GM18907 (cell line): ENCODE measurements around the gene IGSF1.
A peak's percentile ranks its signal among the peaks of the same experiment; 100 is the strongest.

ENCODE experiments used
- ATAC-seq: cut with Tn5 transposase; IDR thresholded peaks from one replicate; pipeline ENCODE4 v1.9.1; 2021; ENCODE audit warnings: mild to moderate bottlenecking, moderate library complexity; ENCODE audit not compliant: unreplicated experiment

Gene IGSF1, protein sequence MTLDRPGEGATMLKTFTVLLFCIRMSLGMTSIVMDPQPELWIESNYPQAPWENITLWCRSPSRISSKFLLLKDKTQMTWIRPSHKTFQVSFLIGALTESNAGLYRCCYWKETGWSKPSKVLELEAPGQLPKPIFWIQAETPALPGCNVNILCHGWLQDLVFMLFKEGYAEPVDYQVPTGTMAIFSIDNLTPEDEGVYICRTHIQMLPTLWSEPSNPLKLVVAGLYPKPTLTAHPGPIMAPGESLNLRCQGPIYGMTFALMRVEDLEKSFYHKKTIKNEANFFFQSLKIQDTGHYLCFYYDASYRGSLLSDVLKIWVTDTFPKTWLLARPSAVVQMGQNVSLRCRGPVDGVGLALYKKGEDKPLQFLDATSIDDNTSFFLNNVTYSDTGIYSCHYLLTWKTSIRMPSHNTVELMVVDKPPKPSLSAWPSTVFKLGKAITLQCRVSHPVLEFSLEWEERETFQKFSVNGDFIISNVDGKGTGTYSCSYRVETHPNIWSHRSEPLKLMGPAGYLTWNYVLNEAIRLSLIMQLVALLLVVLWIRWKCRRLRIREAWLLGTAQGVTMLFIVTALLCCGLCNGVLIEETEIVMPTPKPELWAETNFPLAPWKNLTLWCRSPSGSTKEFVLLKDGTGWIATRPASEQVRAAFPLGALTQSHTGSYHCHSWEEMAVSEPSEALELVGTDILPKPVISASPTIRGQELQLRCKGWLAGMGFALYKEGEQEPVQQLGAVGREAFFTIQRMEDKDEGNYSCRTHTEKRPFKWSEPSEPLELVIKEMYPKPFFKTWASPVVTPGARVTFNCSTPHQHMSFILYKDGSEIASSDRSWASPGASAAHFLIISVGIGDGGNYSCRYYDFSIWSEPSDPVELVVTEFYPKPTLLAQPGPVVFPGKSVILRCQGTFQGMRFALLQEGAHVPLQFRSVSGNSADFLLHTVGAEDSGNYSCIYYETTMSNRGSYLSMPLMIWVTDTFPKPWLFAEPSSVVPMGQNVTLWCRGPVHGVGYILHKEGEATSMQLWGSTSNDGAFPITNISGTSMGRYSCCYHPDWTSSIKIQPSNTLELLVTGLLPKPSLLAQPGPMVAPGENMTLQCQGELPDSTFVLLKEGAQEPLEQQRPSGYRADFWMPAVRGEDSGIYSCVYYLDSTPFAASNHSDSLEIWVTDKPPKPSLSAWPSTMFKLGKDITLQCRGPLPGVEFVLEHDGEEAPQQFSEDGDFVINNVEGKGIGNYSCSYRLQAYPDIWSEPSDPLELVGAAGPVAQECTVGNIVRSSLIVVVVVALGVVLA (N-terminal part only)

DNA sequence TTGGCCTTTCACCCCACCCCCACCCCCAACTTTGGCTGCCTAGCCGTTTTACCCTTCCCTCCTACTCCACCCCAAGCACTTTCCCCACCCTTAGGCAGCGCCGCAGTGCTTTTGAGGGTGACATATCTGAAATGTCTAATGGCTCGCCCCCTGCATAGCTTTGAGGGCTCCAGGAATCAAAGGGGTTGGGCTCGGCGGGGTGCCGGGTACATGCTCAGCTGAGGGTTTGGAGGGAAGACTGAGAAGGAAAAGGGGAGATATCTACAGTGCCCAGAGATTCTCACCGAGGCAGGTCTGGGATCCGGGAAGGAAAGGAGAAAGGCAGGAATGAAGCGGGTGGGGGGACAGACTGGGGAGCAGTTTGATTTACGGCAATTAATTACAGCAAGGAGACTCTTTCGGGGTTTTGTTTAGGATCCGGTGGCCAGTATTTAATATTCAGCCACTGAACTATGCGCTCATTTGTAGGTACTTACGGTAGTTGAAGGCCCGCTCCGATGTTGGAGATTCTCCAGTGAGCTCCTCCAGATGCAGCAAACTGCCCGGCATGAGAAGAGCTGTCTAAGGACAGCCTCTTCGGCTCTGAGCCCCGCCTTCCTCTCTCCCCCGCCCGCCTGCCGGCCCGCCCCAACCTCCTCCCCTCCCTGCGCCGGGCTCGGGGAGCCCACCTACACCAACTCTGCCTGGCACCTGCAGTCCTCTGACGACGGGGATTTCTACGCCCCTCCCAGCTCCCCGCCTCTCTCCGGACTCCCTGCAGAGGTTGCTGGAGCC is at the start of gene IGSF1:
TSS of gene IGSF1 (minus strand) at position 569 of the 774 bp plus-strand sequence. CDS start 2,632 bp downstream, outside the sequence.
- ATAC-seq, result peak; percentile 69

DNA sequence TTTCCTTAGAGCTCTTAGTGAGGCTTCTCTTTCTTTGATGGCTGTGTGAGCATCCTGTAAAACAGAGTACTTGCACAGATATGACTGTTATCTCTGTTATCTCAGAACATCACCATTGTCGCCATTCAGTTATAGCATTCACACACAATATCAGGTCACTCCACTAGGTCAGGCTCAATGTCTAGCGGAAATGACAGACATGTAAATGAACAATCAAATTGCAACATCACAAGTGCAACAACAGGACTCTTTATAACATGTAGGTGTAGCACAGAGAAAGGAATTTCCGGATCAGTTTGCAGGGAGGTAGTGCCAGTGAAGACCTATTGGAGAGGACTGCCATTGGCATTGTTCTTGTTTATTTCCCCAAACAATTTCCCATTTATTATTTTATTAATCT is 43.2 kb upstream of the IGSF1 start:
- no peak for ATAC-seq

DNA sequence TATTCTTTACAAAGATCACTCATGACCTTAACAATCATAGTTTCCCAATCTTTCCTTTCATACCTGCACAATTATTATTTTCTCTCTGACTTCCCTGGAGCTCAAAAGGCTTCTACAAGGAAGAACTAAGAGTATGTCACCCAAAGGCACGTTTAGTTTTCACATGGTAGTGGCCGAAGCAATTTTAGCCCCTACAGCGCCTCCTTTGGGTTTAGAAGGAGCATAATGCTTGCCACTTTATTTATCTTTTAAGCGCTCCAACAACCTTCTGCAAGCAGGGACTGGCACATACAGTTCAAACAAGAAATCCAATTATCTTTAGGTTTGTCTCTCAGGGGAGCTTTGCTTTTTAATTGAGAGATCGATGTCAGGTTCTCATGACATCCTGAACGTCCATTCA is 42.0 kb upstream of the IGSF1 start:
- ATAC-seq, result no peak

DNA sequence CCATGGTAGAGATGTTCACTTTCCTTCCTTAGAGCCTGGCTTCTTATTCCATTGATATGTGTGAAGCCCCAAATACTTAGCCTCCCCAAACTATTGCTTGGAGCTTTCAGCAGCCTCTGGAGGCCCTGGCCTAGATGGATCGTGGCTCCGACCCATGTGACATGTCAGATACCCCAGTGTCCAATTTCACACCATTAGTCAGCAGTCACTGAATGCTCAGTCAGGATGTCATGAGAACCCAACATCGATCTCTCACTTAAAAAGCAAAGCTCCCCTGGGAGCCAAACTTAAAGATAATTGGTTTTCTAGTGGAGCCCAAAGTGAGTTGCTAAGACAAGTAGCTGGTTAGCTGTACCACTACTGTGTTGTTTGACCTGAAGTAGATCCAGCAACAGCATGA is 41.6 kb upstream of the IGSF1 start:
- ATAC-seq, result no peak

DNA sequence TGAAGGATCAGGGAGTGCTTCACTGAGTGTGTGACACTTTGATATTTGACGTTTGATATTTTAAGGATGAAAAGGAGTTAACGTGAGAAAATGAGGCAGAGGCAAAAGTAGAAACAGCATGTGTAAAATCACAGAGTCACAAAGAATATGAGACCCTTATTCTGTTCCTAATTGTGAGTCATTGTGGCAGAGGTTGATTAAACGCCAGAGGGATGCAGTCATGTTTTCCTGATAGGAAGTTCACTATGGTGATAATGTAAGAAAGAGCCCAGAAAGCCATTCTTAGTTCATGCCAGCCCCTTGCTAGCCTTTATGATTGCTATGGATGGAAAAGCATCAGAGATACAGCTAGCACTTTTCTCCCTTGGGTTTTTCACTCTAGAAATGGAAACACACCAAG is 33.5 kb upstream of the IGSF1 start:
- ATAC-seq, result no peak

DNA sequence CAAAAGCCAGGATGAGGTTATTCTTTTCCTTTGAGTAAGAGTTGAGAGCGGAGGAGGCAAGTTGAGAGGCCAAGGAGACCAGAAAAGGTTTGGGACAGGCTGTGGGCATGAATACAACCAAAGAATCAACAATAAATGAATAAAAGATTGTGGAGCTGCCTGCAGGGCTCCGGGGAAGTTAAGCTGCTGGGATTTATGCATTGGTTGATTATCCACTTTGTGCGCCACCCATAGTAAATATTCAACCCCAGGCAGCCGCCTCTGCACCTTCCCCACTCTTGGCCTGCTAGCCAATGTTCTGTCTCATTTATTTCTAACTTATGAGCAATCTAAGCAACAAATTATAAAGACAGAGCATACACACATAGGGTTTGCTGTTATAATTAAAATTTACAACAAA is 28.2 kb upstream of the IGSF1 start:
- ATAC-seq, result no peak

DNA sequence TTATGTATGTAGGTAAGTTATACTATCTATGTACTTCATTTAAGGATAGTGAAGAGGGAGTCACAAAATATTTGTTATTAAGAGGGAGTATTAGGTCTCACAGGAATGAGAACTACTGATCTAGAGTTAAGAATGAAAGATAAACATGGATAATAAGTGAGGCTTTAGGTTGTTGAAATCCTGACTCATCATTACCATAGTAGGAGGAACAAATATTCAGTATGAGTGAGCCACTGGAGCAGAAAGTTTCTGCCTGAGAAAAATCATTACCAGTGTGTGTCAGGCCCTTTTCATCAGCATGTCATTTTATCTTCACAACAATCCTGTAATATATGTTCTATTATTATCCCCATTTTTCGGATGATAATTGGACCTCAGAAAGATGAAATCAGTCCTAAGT is 27.2 kb upstream of the IGSF1 start:
- no peak for ATAC-seq

DNA sequence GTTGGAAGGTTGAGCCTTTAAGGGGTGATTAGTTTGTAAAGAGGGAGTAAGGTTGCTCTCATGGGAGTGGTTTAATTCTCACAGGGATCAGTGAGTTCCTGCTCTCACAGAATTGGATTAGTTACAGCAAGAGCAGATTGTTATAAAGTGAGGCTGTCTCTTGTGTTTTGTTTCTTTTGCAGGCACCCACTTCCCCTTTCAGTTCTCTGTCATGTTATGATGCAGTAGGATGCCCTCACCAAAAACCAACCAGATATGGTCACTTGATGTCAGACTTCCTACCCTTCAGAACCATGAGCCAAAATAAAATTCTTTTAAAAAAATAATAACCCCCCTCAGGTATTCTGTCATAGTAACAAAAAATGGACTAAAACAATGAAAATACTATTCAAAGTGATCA is 19.9 kb upstream of the IGSF1 start:
- ATAC-seq, result peak; percentile 68

DNA sequence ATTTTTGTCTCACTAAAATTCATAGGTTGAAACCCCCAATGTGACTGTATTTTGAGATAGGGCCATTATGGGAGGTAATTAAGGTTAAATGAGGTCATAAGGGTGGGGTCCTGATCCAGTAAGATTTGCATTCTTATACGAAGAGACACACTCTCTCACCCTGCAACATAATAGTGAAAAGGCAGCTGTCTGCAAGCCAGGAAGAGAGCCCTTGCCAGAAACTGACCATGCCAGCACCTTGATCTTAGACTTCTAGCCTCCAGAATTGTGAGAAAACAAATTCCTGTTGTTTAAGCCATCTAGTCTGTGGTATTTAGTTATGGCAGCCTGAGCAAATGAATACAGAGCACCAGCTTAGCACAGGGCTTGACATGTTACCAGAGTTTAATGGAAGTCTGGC is 17.5 kb upstream of the IGSF1 start:
- no peak for ATAC-seq

DNA sequence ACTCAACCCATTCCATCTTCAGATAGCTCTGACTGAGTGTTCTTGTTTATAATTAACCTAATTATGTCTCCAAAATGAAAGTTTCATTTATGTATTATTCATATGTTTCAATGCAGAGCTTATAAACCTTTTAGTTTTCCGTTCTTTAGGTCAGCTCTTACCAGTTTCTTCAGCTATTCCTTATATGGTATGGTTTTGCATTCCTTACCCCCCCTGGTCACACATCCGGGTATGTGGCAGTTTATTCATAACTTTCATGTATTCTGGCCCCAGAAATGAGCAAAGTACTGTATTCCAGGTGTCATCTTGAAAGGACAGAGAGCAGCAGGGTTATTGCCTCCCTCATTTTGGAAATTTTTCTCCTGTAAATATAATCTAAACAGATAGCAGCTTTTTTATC is 16.8 kb upstream of the IGSF1 start:
- ATAC-seq, result no peak

DNA sequence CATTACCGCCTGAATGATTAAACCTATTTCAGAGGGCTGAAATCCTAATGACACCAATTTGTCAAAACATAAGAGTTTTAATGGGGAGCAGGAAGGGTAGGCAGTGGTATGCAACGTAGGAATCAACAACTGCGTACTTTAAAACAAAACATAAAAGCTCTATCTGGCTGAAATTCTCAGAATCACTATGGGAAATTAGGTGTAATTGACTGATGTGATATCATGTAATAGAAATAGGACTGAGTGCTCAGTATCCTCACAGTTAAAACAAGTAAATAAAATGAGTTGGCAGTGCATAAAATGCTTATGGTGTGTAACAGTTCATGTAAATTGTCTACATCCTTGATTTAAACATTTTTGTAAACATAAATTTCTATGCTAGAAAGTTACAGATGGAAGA is 13.6 kb upstream of the IGSF1 start:
- no peak for ATAC-seq

DNA sequence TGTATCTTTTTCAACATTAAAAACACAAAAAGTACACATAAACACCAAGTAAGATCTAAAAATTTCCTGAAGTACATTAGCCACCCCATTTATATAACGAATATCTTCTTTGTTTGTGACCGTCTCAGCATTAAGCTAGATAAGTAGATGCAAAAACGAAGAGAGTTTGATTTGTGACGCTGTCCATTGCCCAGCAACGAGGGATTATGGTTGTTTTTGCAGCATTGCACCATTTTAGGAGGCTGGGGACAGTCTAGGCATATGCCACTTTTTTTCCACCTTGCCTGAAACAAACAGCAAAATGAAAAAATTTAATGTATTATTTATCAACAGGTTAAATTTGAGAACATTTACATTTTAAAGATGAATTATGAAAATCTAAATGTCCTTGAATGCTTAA is 12.0 kb upstream of the IGSF1 start:
- ATAC-seq, result no peak

DNA sequence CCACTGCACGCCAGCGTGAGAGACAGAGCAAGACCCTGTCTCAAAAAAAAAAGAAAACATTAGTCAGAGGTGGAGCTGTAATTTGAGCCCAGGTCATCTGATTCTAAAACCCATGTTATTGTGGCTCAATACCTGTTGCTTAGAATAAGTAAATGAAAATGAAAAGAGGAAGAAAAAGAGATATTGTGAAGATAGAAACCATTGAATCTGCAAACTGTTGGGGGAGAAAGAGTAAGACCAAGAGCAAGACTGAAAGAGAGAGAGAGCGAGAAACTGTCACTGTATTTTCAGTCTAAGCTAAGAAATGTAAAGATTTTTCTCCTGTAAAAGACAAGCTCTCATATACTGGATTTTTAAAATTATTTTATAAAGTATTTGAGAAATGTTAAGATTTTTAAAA is 9.7 kb upstream of the IGSF1 start:
- ATAC-seq, result no peak

DNA sequence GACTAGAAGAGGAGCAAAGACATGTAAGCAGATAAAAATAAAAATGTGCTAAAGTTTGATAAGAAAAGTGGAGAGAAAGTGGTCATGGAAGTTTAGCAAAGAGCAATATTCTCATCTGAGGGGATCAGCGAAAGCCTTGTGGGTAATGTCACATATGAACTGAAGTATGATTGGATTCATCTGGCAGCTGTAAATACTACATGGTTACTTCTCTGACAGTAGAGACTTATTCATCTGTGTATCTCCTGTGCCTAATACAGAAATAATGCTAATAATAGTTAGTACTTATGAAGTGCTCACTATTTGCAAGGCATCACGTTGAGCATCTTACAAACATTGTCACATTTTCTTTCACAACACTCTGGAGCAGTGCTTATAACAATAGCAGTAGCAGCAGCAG is 8.9 kb upstream of the IGSF1 start:
- ATAC-seq, result no peak

DNA sequence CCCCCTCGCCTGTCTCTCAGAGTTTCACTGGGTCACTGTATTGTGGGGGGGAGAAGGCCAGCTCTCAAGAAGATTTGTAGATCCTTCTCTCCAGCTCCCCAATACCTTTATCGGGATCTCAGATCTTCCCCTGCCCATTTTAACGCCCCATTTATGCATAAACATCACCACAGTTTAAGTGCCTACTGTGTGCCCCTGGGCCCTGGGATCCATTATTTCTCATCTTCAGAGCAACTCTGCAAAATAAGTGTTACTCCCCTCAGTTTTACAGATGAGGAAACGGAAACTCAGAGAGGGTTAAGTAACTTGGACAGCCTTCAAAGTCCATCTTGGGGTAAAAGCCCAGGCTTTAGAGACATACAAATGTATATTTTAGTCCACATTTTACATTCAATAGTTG is 421 bp upstream of the IGSF1 start:
- ATAC-seq, result no peak

DNA sequence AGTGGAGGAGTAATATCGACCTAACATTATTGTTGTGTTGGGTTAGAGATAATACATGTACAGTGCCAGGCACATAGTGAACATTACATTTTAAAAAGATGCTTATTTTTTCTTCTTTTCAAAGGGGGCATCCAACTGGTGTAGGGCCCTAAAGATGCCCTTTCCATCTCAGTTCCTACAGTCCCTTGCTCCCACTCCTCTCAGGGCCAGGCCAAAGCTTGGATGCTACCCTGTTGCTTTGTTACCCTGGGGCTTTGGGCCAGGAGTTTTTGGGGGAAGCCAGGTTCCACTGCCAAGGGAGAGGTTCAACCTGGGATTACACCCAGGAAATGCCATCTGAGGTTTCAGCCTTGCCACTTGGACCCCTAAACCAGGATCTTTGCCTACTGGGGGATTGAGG is 918 bp downstream of the IGSF1 start:
- ATAC-seq, result no peak

DNA sequence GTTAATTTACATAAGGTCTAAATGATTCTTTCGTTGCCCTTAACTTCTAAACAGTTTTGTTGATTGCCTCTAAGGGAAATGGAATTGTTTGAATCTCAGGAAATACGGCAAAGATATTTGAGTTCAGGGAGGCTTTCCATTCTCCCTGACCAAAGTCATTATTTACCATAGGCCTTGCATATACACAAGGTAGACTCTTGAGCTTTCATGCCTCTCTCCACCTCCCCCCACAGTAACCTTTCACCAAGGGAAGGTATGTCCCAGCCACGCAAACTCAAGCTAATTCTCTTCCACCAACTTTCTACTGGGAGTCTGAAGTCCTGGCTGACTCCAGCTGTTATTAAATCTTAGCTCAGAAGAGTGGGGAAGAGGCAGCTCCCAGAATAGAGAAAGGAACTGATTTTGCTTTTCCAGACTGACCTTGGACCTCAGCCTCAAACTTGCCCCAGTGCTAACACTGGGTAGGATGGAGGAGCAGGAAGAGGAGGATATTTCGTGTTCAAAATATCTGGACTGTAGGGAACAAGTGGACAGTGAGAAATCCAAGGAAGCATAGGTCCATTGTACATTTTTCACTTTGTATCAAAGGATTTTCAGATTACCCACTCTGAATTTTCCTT is 1.4 kb downstream of the IGSF1 start:
- no peak for ATAC-seq

DNA sequence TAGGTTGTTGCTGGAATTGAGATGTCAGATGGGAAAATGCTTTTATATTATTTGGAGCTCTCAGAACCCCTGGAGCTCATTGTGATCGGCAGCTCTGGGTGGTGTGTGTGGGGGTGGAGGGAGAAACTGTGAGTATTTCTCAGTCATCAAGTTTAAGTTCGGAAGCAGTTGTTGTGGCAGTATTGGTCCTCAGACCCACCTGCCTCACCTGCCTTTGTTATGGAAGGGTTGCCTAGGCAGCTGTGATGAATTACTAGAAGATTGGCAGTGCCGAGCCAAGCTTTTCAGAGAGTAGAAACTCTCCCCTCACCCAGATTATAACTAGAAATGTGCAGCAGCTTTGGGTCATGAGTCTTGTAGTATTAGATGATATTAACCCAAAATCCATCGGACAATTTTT is 9.5 kb downstream of the IGSF1 start:
- no peak for ATAC-seq

DNA sequence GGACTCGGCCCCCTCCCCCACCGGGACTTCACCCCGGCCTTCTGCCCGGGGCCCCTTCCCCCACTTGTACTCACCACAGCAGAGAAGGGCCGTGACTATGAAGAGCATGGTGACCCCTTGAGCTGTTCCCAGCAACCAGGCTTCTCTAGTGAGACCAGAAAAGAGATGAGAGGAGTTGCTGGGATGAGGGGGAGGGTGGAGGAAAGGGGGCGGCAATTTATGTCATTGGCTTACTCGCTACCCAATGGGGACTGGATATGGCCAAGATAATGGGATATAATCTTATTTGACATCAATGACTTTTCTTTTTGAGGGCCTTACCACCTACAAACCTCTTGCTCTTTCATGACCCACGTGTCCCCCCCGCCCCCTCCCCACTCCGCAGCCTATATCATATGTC is 9.9 kb downstream of the IGSF1 start:
- ATAC-seq, result no peak

DNA sequence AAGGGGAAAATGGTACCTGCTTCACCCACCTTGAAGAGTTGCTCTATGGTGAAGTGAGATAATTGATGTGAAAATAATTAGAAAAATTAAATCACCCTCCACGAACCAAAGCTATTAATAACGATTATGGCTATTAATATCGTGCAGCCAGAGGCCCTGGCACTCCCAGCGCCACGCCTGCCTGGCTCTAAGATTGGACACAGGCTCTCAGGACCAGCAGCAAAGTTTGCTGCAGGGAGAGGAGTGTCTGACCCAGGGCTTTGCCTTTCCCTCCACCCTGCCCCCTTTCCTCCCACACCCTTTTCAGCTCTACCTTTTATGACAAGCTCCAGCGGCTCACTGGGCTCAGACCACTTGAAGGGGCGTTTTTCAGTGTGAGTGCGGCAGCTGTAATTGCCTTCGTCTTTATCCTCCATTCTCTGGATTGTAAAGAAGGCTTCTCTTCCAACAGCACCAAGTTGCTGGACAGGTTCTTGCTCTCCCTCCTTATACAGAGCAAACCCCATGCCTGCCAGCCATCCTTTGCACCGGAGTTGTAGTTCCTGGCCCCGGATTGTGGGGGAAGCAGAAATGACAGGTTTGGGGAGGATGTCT is 11.5 kb downstream of the IGSF1 start:
- no peak for ATAC-seq
